ENCODE measurements around the gene HM13. TPM values are rescaled to one million over a fixed set of nuclear protein-coding genes. Genes with fewer than 3 reads are reported as not detected.

HM13 gene
- total and polyA plus RNA-seq, 2 of the 13 experiments (the other 11 are each of a cell fraction or from before 2014, with no cell fraction given): 118 to 243 TPM

GRCh38 chr20:31608251-31608945 lies 94.2 kb downstream of the HM13 start (continued):
- peak; percentile 99 for TF ChIP-seq ZNF614 (CRISPR knock-in tag; IDR thresholded peaks at IDR 0.05; ENCODE audit: borderline replicate concordance)
- no peak for TF ChIP-seq PLSCR1 (CRISPR knock-in tag; IDR thresholded peaks at IDR 0.05; ENCODE audit: borderline replicate concordance)
- peak; percentile 99 for TF ChIP-seq MIER3 (CRISPR knock-in tag; IDR thresholded peaks at IDR 0.05; ENCODE audit: borderline replicate concordance)
- TF ChIP-seq ZNF674 (CRISPR knock-in tag; IDR thresholded peaks at IDR 0.05; ENCODE audit: low read depth): no peak; the same call in 1 of the 2 replicates
- no peak for TF ChIP-seq HDAC6 (IDR thresholded peaks at IDR 0.05; ENCODE audit: low read depth, low read length)
- peak; percentile 78 for TF ChIP-seq CREBL2 (CRISPR knock-in tag; IDR thresholded peaks at IDR 0.05; ENCODE audit: borderline replicate concordance)
- peak; percentile 91 for TF ChIP-seq SATB2 (CRISPR knock-in tag; IDR thresholded peaks at IDR 0.05)
- TF ChIP-seq TBL1XR1 (IDR thresholded peaks at IDR 0.05; ENCODE audit: borderline replicate concordance, low read length, partially characterized antibody): peak; percentile 99
- TF ChIP-seq HIVEP1 (CRISPR knock-in tag; IDR thresholded peaks at IDR 0.05): peak; percentile 100
- peak; percentile 96 for TF ChIP-seq ZNF180 (CRISPR knock-in tag; IDR thresholded peaks at IDR 0.05; ENCODE audit: borderline replicate concordance, low read depth)
- peak; percentile 90 to 94 for TF ChIP-seq NR2F1 (CRISPR knock-in tag; IDR thresholded peaks at IDR 0.05)
- TF ChIP-seq POLR2AphosphoS2 (IDR thresholded peaks at IDR 0.05; ENCODE audit: low read depth, low read length): no peak
- TF ChIP-seq NFIC (IDR thresholded peaks at IDR 0.05; ENCODE audit: low read length): no peak
- TF ChIP-seq HNRNPK (IDR thresholded peaks at IDR 0.05; ENCODE audit: low read depth, low read length, poor library complexity, severe bottlenecking): peak; percentile 100
- TF ChIP-seq MAFG (CRISPR knock-in tag; IDR thresholded peaks at IDR 0.05): no peak
- TF ChIP-seq GMEB2 (CRISPR knock-in tag; IDR thresholded peaks at IDR 0.05; ENCODE audit: low read depth): peak; percentile 65; the same call in 1 of the 2 replicates
- peak; percentile 100 for TF ChIP-seq MAZ (IDR thresholded peaks at IDR 0.05; ENCODE audit: borderline replicate concordance, low read depth, low read length)
- peak; percentile 100 for TF ChIP-seq MAZ (CRISPR knock-in tag; IDR thresholded peaks at IDR 0.05; ENCODE audit: low read depth)
- TF ChIP-seq SNAPC5 (CRISPR knock-in tag; IDR thresholded peaks at IDR 0.05; ENCODE audit: borderline replicate concordance): peak; percentile 97
- peak; percentile 91 for TF ChIP-seq KDM1A (CRISPR knock-in tag; IDR thresholded peaks at IDR 0.05)
- TF ChIP-seq ESRRA (CRISPR knock-in tag; IDR thresholded peaks at IDR 0.05; ENCODE audit: low read depth): peak; percentile 98; the same call in 1 of the 2 replicates
- TF ChIP-seq GABPA (IDR thresholded peaks at IDR 0.05; ENCODE audit: low read depth, low read length): no peak
- TF ChIP-seq GABPA (CRISPR knock-in tag; IDR thresholded peaks at IDR 0.05; ENCODE audit: low read depth): peak; percentile 68; the same call in 1 of the 2 replicates
- TF ChIP-seq ZNF660 (CRISPR knock-in tag; IDR thresholded peaks at IDR 0.05; ENCODE audit: borderline replicate concordance, low read depth): no peak
- peak; percentile 98 for TF ChIP-seq ZSCAN29 (CRISPR knock-in tag; conservative IDR thresholded peaks at IDR 0.05)
- peak; percentile 98 for TF ChIP-seq HIC2 (CRISPR knock-in tag; IDR thresholded peaks at IDR 0.05; ENCODE audit: low read depth)

Measured in HepG2 (cell line).